Globus pallidus (tissue), 1 donor: ENCODE results near the gene PACSIN2.
"Not testable (repeated sequence)": the region's sequence is repeated elsewhere in the genome, so short reads cannot be mapped to it uniquely, and the experiment has no call there.

ENCODE experiments used
- DNase-seq: peaks from one replicate; pipeline ENCODE4 v3.0.0-alpha.2; 2015; ENCODE audit warnings: low spot score

Gene PACSIN2

GRCh38 chr22:42945736-42946135 is 69.2 kb downstream of the PACSIN2 start:
- no peak for DNase-seq

GRCh38 chr22:42945027-42945426 is 69.9 kb downstream of the PACSIN2 start:
- DNase-seq, result no peak

DNA sequence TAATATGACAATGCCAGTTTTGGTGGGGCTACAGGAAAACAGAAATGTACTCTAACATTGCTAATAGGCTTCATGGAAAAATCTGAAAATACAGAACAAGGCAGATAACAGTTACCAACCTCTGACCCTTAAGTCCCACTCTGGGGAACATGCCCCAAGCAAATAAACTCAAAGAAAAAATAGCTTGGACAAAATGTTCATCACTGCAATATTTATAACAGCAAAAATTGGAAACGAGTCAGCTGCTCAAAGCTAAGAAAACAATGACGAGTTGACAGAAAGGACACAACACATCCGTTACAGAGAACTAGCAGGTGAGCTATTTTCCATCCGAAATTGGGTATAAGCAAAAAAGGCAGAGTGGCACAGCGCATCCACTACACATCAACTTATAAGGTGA is 70.5 kb downstream of the PACSIN2 start:
- DNase-seq, result no peak

DNA sequence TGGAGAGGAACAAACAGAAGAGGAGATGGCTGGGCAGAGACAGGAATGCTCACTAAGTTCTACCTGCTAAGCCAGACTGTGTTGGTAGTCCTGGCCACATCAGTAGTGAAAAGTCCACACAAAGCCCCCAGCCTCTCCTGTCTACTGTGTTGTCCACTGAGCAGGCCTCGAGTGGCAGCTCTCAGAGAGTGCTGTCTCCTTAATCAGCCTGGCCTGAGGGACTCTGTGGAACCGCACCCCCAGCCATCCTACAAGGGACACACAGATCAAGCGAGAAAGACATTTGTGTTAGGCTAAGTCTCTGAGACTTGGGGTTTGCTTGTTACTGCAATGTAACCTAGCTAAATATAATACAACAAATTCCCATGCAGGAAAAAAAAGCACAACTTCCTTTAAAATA is 71.0 kb downstream of the PACSIN2 start:
- no peak for DNase-seq

DNA sequence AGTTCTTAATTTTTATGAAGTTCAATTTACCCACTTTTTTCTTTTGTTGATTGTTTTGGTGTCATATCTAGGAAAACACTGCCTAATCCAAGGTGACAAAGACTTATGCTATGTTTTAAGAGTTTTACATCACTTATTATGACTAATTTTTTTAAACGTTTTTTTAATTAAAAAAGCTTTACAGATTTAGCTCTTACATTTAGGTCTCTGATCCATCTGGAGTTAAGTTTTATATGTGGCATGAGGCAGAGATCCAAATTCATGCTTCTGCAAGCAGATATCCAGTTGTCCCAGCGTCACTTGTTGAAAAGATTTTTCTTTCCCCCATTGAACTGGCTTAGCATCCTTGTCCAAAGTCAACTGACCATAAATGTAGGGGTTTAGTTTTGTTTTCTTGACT is 72.6 kb downstream of the PACSIN2 start:
- no peak for DNase-seq

GRCh38 chr22:42939941-42940653 is 74.9 kb downstream of the PACSIN2 start:
- no peak for DNase-seq

DNA sequence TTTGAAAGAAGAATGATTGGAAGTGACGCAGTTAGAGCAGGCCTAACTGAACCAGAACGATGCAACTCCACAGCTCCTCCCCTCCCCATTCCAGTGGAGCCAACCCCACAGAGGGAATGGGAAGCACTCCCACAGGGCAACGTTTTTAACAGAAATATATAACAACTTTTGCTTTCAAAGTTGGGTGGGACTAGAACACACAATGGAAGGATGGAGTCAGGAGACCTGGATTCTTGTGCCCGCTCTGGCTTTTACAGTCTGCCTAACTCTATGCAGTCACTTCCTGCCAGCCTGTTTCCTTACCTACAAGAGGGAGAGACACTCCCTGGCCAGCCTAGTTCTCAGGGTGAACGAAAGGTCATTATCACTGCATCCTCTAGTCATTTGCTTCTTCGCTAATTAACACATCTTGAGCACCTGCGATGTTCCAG is 75.5 kb downstream of the PACSIN2 start:
- DNase-seq, result no peak

DNA sequence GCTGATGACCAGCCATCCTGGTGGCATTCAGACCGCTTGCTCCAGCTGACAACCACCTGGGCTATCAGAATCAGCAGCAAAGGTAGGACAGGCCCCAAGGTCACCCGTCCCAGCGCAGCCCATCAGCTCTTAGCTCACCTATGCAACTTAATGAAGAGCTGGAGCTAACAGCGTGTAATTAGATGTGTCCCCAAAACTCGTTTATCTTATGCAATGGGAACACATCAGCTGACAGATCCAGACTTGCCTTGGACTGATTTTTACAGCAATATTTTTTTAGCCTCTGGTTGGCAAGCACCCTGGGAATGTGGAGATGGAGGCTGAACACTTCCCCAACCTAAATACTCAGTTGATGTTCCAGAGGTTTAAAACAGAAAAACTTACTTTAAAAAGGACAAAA is 76.0 kb downstream of the PACSIN2 start:
- DNase-seq, result no peak

GRCh38 chr22:42938449-42938848 is 76.5 kb downstream of the PACSIN2 start:
- DNase-seq, result no peak

DNA sequence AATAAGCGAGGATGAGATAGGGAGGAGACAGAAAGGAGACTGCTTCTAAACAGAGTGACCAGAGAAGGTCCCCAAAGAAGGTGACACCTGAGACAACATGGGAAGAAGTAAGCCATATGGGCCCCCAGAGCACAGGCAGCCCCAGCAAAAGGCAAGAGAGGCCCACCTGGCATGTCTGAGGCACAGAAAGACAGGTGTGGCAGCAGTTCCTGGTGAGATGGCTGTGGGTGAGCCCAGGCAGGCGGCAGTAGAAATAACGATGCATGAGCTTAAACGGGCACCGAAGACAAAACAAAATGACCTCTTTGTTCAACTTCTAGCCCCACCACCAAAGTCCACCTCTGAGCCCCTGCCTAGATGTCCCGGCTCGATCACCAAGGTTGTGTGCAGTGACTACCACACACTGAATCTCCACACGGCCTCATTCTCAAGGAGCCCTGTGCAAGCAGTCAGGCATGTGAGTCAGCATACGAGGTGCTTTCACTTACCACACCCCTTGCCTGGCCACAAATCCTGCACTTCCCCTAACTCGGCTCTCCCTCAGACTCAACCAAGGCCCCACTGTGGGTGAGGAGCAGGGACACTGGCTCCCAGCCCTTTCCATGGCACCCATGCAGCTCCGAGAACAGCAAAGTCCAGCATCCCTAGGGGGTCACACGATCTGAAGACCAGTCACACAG is 77.6 kb downstream of the PACSIN2 start:
- DNase-seq, result no peak

DNA sequence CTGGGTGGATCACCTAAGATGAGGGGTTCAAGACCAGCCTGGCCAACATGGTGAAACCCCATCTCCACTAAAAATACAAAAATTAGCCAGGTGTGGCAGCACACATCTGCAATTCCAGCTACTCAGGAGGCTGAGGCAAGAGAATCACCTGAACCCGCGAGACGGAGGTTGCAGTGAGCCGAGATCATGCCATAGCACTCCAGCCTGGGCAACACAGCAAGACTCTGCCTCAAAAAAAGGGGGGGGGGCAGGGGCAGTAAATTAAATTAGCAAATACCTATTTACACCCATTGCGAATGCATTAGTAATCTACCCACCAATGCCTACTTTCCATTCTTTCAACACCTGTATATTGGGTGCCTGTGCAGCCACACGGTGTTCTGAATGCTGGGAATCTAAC is 78.3 kb downstream of the PACSIN2 start:
- DNase-seq, result not testable (repeated sequence)

- DNase-seq, result no peak
Measured at GRCh38 chr22:42934338-42934737, 80.6 kb downstream of the PACSIN2 start.

DNA sequence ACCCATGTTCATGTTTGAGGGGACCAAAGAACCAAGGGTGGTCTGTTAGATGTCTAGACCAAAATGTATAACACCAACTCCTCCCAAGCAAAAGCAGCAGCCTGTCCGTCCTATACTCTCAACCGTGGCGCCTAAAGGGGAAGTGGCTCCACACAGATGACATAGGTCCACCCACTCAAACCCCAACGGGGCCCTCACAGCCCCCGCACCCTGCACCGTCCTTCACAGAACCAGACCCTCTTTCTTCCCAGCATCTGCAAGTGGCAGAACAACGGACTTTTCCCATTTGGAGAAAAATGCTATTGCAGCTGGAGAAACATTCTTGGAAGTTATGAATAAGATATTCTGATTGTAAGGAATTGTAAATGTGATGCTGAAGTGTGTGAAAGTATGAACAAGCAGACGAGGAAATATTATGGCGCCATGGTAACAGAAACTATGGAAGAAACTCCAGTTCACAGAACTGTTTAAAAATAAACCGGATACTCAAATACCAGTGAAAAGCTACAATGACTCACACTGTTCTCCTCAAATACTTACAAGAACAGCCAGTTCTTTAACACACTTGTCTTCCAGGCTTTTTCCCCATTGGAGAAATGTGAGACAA is 81.4 kb downstream of the PACSIN2 start:
- no peak for DNase-seq

- no peak for DNase-seq
Measured at GRCh38 chr22:42932857-42933484, 82.0 kb downstream of the PACSIN2 start.

GRCh38 chr22:42932197-42932519 is 82.8 kb downstream of the PACSIN2 start:
- DNase-seq, result no peak

DNA sequence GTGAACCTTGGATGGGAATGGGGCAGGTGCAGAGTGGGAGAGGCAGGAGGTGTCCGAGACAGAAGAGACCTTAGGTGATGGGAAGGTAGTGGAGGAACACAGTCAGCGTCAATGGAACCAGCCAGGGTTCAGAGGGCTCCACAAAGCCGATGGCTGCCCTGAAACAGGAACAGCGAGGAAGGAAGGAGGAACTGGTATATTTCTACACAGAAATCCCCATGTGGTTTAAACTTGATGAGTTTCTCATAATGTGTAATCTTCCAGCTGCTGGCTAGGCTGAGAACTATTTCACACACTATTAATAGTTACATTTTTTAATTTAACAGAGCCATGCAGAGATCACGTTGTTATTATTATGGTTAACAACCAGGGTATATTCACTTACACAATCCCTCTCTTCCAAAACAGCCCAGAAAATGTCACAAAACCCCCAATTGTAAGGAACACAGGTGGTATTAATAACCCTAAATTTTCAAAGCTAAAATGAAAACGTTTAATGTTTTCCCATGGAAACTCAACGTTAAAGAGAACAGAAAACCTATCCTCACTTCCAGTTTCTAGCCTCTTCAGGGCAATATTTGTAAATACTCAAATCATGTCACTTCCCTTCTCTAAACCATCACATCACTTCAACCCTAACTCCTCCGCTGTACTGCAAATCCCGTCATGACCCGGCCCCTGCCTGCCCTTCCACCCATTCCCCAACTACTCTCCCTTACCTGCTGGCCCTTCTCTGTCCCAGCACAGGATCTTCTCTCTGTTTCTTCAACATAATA is 83.3 kb downstream of the PACSIN2 start:
- no peak for DNase-seq

GRCh38 chr22:42930810-42931420 is 84.0 kb downstream of the PACSIN2 start:
- DNase-seq, result no peak

- DNase-seq, result no peak
Measured at GRCh38 chr22:42929838-42930155, 85.2 kb downstream of the PACSIN2 start.

DNA sequence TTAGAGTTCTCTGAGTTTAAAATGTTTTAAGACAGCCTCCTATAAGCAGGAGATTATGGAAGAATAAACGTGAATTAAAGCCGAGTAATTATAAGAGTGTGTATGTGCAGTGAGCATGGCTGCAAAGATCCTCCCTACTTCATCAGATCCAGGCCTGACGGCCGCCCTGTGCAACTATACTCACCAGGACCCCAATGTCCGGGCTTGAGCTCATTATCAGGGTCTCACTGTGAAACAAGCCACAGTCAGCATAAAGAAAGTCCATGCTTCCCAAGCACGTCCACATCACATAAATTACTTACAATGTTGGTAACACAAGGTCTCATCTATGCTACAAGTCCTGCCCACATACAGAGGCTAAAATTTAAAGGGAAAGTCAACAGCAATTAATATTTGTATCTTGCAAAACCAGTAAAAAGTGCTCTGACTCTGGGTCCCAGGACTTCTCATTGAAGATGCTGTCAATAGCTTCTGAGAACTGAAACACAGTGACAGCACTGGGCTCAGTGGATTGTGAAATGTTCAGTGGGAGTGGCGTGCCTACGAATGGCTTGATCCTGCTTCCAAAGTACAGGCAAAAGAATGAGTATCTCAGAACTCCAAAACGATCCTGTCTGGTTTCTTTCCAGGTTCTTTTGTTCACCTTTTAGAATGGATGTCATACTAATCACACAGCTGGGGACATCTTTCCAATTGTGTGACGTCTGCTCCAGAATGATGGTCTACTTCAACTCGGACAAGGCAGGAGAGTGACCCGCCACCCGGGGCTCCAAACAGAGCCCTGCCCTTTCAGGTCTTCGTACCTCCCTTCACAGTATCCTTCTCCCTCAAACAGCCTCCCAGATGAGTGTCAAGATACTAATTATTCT is 85.7 kb downstream of the PACSIN2 start:
- DNase-seq, result no peak

DNA sequence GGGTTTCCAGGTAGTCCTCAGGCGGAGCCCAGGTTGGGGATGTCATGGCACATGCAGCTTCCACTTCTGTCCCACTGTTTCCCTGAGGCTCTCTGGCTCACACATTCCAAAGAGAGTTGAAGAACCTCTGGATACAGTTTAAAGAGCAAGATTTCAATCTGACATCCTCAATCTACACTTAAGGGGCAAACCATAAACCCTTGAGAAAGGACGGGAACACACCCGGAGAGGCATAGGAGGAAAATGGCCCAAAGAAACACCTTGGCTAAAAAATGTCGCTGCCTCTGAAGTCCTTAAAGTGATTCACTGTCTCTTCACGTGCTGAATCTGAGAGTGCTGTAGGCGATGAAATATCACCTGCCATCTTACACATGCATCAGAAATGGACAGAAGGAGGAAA is 87.0 kb downstream of the PACSIN2 start:
- DNase-seq, result no peak

DNA sequence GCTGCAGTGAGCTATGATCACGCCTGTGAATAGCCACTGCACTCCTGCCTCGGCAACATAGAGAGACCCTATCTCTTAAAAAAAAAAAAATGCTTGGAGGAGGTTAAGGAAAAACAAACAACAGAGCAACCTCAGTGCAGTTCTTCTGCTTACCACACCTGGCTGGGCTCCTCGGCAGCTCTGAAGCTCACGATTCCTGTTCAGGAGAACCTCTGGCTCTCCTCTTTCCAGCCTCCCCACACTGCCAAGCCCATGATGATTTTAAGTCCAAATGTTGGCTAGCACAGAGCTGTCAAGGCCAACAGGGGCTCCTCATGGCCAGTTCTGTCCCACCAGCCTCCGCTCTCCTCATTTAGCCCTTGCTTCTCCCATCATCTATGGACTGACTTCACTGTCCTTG is 88.2 kb downstream of the PACSIN2 start:
- DNase-seq, result no peak
